ENCODE results near the gene CALCB. TPM values are rescaled to one million over a fixed set of nuclear protein-coding genes. Genes with fewer than 3 reads are reported as not detected.

The CALCB gene
- polyA plus RNA-seq, 3 donors: 3.6 to 5.0 (median 3.8) TPM

GRCh38 chr11:15071556-15072255, 1.7 kb upstream of the CALCB start:
- DNase-seq: no peak

- no peak for DNase-seq
Measured at GRCh38 chr11:15072551-15073143, 746 bp upstream of the CALCB start.

- DNase-seq: peak; percentile 81
Measured at GRCh38 chr11:15074206-15075161, 1.1 kb downstream of the CALCB start.

- DNase-seq: no peak
Measured at GRCh38 chr11:15075162-15075526, 1.8 kb downstream of the CALCB start.

- DNase-seq: no peak
Measured at GRCh38 chr11:15091175-15091574, 17.8 kb downstream of the CALCB start.

GRCh38 chr11:15091625-15092024, 18.2 kb downstream of the CALCB start:
- no peak for DNase-seq

- no peak for DNase-seq
Measured at GRCh38 chr11:15093432-15093831, 20.0 kb downstream of the CALCB start.

GRCh38 chr11:15095736-15096228, 22.4 kb downstream of the CALCB start:
- no peak for DNase-seq

GRCh38 chr11:15097411-15097810, 24.0 kb downstream of the CALCB start:
- no peak for DNase-seq

- no peak for DNase-seq
Measured at GRCh38 chr11:15099267-15099666, 25.9 kb downstream of the CALCB start.

- DNase-seq: peak; percentile 46
Measured at GRCh38 chr11:15101072-15101709, 27.8 kb downstream of the CALCB start.

GRCh38 chr11:15104166-15104565, 30.8 kb downstream of the CALCB start:
- DNase-seq: no peak

GRCh38 chr11:15106201-15106965, 33.0 kb downstream of the CALCB start:
- DNase-seq: no peak

- no peak for DNase-seq
Measured at GRCh38 chr11:15107730-15108515, 34.5 kb downstream of the CALCB start.

- DNase-seq: no peak
Measured at GRCh38 chr11:15108592-15109130, 35.3 kb downstream of the CALCB start.

- no peak for DNase-seq
Measured at GRCh38 chr11:15109602-15110001, 36.2 kb downstream of the CALCB start.

GRCh38 chr11:15111215-15111614, 37.8 kb downstream of the CALCB start:
- no peak for DNase-seq

GRCh38 chr11:15112131-15112541, 38.7 kb downstream of the CALCB start:
- DNase-seq: no peak

GRCh38 chr11:15113381-15113780, 40.0 kb downstream of the CALCB start:
- DNase-seq: no peak
